GM19395 (cell line): ENCODE measurements around the gene COBL.

Source experiments
- ATAC-seq: cut with Tn5 transposase; IDR thresholded peaks from one replicate; pipeline ENCODE4 v1.9.1; 2021; ENCODE audit warnings: mild to moderate bottlenecking, moderate library complexity; ENCODE audit not compliant: unreplicated experiment

The COBL gene

DNA sequence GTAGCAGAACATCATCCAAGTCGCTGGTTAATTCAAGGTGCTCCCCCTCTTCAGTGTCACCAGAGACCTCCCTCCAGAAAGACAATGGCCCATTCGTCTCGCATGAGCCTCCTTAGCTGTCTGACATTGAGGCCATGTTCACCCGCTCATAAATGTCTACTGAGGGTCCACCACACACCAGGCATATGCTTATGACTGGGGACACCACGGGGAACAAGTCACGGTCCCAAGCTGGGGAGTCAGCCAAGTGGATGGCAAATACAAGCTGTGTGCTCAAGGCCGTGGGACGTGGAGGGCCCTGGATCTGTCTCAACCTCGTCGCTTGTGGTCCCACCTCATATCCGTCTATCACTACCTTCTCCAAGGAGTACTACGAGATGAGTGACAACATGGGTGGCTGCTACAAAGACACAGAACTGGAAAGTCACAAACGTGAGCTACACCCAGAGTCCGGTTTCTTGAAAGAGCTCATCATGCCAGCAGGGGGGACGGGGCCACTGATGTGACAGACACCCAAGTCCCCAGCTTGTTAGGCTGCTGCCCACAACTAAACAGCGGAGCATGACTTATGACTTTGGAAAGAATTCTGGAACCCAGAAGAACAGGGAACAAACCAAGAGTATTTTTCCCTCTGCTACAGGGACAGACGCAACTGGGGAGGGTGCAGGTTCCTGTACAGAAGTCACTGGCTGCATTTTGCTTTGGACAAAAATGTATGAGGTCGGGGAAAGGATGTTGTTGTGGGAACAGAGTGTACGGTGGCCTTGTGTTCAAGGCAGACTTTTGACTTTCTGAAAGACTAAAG, 189.6 kb downstream of the COBL start:
- ATAC-seq, result no peak

DNA sequence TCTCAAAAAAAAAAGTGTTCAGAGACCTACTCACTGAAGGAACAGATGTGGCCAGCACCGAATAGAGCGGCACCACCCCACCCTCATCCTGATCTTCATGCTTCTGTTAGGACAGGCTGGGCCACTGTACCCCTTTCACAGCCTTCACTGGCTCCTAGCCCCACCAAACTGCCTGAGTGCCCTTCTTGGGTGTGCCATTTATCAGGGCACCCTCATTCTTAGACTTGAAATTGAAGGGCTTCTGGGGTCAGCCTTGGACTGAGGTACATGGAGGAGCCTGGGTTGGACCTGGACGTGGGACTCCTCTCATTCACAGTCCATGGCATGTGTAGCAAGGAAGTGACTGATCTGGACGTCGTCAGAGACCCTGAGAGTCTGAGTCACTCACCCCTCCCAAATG, 190.3 kb downstream of the COBL start:
- ATAC-seq, result no peak

- no peak for ATAC-seq
Observed at GRCh38 chr7:51124321-51124720, 192.3 kb downstream of the COBL start.

- no peak for ATAC-seq
Observed at GRCh38 chr7:51123322-51124019, 193.1 kb downstream of the COBL start.

DNA sequence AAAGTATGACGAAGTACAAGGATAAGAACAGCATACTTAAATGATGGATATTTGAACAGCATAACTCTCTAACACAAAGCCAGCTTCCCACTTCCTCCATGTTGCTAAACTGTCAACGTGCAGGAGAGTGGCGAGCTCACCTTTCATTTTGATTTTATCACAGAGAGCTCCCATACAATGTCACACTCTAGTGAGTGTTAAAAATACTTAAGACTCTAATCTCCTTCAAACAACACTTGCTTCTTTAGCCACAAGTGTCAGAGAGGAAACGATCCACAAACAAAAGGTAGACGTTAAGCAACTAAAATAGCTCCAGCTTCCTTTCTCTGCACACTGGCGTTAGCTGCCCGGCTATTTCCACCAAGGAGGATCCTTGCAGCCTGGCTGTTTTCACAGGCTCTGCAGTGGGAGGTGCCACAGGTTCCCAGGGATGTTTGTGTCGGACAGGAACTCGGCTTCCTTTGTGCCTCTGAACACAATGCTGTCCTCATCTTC, 194.6 kb downstream of the COBL start:
- no peak for ATAC-seq

DNA sequence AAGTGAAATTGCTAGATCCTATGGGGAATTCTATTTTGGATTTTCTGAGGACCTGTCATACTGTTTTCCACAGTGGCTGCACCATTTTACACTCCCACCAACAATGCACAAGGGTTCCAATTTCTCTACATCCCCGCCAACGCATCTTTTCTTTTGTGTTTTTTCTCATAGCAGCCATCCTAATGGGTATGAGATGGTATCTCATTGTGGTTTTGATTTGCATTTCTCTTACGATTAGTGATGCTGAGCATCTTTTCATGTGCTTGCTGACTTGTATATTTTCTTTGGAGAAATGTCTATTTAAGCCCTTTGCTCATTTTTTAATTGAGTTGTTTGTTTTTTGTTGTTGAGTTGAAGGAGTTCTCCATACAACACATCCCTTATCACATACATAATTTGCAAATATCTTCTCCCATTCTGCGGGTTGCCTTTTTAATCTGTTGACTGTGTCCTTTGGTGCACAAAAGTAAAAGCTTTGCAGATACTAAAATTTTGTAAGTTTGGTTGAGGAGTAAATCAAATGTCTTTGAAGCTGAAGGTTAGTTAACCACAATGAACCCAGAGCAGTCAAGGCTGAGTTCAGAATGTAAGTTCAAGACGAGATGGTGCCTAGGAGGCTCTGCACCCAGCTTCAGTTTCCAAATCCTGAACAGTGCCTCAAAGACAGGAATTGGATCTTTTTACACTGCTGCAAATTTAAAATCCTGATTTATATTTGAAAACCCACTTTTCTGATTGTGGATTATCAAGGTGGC, 195.4 kb downstream of the COBL start:
- no peak for ATAC-seq

GRCh38 chr7:51118628-51119027, 198.0 kb downstream of the COBL start:
- ATAC-seq, result no peak

- no peak for ATAC-seq
Observed at GRCh38 chr7:51114501-51114900, 202.1 kb downstream of the COBL start.

DNA sequence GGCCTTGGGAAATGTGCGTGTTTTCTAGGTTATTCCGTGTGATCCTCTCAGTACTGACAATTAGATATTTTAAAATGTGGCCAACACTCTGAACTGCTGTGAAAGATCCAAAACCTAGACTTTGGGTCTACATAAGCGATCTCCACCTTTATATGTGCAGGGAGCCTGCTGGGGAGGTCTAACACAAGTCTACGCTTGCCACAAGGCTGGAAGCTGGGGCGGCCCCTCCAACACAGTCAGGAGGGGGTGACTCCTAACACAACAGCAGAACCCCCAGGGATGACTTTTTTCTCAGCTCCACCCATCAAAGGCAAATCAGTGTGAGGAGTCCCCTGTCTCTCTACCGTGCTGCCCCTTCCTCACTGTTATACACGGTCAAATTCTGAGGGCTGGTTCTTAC, 202.6 kb downstream of the COBL start:
- no peak for ATAC-seq

GRCh38 chr7:51113560-51113959, 203.0 kb downstream of the COBL start:
- no peak for ATAC-seq

DNA sequence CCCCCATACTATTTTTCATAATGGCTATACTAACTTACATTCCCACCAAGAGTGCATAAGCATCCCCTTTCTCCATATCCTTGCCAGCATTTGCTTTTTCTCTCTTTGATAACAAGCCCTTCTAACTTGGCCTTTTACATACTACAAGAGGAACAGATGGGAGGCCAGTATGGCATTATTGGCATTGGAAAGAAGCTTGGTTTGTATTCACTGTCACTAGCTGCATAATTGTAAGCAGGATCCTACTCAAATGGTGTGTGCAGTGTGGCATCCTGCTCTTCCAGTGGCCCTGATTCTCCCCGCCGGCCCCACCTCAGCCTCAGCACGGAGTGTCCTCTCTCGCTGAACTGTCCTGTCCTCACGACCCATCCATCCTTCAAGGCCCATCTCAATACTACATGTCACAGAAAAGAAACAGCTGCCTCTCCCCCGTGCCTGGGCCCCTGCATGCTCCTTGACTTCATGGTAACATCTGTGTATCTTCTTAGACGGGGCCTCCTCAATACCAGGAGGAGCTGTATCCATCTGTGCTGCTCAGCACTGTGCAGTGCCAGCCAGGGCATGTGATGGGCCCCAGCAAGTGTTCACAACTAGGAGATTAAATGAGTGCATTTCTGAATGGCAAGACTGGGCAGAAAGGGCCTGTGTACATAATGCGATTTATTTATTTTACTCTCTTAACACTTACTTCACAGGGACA, 205.2 kb downstream of the COBL start:
- no peak for ATAC-seq

DNA sequence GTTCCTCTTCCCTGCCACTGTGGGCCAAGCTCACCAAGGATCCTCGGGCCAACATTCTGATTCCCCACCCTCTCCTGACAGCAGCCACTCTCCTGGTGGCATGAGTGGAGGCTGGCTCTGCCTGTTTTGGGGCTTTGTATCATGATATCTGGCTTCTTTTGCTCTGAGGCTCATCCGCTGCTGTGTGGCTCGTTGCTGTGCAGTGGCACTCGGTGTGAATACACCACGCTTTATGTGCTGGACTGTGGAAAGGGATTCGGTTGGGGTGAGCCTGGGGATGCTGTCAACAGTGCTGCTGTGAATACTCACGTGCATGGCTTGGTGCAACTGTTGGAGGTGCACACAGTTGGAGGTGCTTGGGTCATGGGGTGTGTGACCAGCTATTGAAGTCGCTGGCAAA, 208.5 kb downstream of the COBL start:
- no peak for ATAC-seq

GRCh38 chr7:51104278-51104677, 212.3 kb downstream of the COBL start:
- no peak for ATAC-seq

GRCh38 chr7:51103718-51104117, 212.9 kb downstream of the COBL start:
- no peak for ATAC-seq

GRCh38 chr7:51102828-51103227, 213.8 kb downstream of the COBL start:
- ATAC-seq, result no peak

DNA sequence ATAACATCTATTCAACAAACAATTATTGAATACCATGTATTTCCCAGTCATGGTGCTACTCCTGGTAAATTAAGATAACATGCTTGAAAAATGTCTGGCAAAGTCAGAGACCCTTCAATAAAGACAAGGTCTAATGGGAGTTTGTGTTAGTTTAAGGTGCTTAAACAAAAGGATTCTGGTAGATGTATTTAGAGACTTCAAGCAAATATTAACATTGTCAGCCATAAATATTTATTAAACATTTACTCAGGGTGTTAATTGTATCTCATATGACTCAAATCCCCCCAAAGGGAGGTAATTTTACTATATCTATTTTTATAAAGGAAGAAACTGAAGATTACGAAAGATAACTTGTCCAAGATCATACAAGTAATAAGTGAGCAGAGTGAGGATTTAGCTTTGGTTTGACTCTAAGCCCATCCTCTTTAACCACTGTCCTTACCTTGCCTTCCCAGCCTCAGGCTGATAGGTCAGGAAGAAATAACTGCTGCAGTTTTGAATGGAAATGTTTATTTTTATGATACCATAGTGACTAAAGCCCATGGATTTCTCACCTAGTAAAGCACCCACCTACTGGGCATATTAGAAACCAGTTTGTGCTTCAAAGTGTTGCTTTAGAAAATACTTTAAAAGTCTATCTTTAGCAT, 215.4 kb downstream of the COBL start:
- ATAC-seq, result no peak

DNA sequence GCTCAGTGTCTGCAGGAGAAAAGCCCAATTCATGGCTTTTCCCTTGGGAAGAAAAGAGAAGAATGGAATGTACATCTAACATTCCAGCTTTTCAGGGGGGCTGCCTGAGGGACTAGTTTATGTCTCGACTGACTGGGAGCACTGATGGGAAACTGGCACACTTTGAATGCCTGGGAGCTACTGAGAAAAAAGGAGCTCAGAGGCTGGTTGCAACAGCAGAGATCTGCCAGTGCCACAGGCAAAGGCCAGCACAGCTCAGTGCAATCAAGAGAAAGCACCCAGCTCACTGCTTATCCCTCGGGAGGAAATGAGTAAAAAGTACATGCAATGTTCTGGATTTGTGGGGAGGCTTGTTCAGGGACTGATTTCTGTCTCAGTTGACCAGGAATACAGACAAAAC, 226.2 kb downstream of the COBL start:
- ATAC-seq, result no peak

- no peak for ATAC-seq
Observed at GRCh38 chr7:51085034-51085692, 231.4 kb downstream of the COBL start.

DNA sequence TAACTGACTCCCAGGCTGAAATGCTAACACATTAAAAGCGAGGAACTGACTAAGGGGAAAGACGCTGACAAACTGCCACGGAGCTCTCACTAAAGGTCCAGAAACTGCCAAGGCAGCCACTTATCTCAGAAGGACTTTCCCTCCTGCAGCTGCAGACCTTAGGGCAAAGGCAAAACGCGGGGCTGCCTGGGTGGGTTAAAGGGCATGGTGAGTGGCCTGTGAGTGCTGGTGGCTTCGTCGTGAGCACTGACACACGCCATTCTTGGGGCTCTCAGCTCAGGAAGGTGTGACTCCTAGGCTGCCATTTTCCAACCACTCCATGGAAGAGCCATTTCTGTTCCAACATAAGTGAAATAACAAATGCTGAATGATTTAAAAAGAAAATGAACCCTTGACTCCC, 232.5 kb downstream of the COBL start:
- ATAC-seq, result no peak

GRCh38 chr7:51082940-51083533, 233.6 kb downstream of the COBL start:
- no peak for ATAC-seq
